ENCODE results near the gene ADI1.
"Not testable (repeated sequence)": the region's sequence is repeated elsewhere in the genome, so short reads cannot be mapped to it uniquely, and the experiment has no call there.

Gene ADI1

DNA sequence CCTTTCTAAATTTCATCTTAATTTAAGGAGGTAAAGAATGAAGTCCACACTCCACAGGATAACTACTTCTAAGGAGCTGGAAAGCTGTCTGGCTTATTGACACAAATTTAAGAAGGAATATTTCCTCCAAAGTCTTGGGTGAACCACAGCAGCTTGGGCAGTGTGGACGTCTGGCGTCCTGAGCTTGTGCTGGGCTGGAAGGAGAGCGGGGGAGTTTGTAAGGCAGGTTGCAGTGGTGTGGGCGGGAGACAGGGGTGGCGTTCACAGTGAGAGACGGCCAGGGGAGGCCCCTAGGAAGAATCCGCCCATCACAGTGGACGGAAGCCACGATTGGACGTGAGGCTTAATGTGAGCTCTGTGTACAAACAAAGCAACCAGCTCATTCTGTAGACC is 25.7 kb downstream of the ADI1 start:
- DNase-seq (ENCODE audit: low read depth in 2 of 2) = no peak

DNA sequence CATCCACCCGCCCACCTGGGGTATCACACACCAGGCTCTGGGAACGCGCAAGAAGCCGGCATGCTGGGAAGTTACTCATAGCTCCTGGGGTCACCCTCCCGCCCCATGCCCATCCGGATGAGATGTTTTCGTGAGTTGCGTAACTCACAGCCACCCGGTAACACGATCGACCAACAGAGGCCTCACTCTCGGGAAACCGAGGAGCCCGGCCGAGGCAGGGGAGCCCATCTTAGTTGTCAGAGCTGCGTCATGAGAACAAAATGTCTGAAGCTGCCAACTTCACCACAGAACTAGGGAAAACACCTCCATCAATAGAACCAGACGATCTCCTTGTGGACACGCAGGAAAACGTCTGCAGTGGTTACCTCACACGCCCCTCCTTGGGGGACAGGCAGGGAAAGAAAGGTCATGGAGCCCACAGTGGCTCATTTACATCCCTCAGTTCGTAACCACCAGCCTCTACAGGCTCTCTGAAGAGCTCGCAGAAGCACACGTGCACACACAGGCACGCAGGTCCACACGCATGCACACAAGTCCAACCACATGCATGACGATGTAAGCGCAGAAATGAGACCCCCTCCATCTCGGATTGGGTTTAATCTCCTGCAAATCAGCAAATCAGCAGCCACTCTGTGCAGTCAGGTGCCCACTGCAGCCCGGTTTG is 26.2 kb downstream of the ADI1 start:
- DNase-seq (ENCODE audit: low read depth in 2 of 2) = no peak

DNA sequence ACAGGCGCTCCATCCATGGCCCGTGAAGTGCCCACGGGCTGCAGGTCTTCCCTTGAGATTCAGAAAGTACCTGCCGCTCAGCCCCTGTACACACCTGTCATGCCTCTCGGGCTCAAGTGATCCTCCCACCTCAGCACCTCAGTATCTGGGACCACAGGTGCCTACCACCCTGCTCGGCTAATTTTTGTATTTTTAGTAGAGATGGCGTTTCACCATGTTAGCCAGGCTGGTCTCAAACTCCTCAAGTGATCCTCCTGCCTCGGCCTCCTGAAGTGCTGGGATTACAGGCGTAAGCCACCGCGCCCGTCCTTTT is 26.9 kb downstream of the ADI1 start:
- DNase-seq (ENCODE audit: low read depth in 2 of 2) = not testable (repeated sequence)

DNA sequence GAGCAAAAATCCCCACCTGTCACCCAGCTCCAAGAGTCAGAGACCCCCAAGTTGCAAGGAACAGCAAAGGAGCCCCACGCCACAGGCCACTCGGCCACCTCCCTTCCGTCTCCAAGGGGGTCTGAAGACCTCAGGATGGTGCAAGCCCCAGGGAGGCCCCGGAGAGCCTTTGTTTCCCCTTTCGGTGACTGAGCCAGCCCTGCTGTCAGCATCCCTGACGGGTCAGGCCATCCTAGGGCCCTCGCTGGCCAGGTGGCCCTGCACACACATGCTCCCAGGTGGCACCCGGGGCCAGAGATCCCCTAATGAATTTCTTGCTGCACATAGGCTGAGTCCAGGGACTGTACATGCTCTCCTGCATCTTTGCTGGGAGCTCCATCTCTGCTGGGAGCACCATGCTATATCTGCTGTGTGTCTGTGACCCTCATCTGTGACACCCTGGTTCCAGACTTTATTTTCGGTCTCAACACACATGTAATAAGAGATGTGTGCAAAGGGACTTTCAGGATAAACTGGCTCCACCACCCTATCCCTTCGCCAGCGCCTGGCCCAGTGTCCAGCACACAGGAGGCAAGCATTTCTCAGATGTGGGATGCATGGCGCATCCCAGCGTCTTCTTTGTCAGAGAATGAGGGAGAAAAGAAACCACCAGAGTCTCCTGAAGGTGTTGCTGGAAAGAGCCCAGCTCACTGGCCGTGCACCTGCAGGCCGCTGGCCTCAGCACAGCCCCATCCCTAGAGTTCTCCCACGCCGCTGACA is 27.4 kb downstream of the ADI1 start:
- no peak for DNase-seq (ENCODE audit: low read depth in 2 of 2)

DNA sequence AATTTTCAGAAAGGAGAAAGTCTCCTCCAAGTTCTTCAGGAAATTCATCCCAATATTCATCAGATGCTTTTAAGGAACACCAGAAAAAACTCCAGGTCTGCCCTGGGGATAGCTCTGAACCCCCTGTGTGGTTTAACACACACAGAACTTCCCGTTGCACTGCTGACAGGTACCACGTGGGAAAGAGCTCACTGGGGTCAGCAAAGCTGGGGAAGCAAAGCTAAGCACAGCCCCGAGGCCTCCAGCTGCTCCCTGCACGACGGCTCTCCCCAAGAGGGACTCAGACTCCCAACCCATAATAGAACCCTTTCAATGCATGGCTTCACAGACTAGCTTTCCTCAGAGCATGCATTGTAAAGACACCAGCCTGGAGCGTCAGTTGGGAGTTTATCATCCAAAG is 28.0 kb downstream of the ADI1 start:
- DNase-seq (ENCODE audit: low read depth in 2 of 2) = no peak

DNA sequence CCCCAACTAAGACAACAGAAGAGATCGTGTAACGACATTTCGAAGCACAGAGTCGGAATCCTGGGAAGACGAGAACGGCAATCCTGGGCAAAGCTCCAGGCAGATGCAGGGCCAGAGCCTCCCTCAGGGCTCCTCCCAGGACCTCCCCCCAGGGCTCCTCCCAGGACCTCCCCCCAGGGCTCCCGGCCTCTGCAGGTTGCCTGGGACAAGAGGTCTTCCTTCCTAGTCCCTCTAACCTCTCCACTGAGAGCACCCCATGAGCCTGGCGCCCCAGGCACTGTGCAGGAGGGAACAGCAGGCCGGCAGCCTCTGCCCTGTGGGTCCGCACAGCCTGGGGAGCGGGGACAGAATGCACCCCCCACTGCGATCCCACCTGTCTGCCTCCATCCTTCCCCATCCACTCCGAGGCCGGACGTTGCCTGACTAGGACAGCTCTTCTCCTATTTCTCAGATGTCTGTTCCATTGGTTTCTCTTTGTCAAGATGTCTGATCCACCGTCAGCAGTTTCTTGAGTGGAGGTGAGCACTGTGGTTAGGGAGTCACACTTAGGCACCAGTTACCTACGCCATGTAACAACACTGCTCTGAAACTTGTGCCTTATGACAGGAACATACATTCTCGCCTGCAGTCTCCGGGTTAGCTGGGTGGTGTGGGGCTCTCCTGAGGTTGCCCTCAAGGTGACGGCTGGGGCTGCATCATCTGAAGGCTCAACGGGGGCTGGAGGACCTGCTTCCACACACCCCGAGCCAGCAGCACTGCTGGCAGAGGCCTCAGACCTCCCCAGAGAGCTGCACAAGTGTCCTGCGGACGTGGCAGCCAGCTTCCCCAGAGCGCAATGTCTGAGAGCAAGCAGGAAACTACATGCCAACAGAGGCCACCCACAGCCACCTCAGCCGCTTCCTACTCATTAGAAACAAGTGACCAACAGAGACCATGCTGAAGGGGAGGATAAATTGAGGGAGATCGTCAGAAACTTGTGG is 28.9 kb downstream of the ADI1 start:
- DNase-seq (ENCODE audit: low read depth in 2 of 2) = no peak

DNA sequence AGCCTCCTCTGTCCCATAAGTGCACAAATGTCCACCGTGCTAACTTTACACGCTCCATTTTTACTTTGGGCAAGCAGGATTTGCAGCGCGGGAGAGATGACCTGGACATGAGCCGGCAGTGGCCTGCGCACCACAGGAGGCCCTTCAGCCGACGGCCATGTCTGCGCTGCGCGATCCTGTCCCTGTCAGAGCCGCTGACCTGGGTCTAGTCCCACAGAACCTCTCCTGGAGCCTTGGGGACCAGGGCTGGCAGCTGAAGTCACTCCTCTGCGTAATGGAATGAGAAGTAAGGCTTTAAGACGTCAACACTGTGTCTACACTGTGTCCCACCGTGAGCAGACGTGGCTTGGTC is 29.6 kb downstream of the ADI1 start:
- no peak for DNase-seq (ENCODE audit: low read depth in 2 of 2)

DNA sequence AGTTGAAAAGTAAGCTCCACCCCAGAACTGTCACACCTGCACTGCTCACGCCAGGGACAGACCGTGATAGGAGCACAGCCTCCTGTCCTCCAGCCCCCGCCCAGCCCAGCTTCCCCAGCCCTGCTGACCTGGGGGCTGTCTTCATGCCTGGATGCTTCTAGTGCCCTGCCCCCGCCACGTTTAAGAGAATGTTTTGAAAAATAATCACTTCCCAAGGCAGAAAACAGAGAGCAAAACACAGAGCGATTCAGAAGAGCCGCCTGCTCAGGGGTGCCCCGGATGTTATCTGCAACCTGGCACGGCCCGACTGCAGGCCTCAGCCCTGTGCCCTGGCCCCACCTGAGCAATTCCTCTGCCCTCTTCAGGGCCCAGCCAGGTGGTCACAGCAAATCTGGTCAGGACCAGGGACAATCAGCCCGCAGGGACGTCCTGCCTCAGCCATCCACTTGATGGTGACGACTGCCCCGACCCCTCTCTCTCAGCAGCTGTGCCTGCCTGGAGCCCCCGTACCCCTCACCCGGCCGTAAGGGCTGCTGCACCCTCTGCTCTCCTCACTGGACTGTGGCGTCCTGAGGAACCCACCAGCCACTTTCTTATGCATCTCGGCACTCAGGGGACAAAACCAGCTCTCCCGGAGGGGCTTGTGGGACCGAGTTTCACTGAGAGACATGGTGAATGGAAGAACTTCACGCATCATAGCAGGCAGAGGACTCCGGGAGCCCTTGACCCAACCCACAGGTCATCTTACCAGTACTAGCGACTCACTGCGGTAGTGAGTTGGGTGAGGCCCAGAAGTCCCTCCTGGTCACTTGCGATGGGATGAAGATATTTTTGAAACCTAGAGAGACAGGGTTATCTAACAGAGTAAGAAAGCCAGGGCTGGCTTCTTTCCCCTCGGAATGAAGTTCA is 30.2 kb downstream of the ADI1 start:
- DNase-seq (ENCODE audit: low read depth in 2 of 2) = no peak

DNA sequence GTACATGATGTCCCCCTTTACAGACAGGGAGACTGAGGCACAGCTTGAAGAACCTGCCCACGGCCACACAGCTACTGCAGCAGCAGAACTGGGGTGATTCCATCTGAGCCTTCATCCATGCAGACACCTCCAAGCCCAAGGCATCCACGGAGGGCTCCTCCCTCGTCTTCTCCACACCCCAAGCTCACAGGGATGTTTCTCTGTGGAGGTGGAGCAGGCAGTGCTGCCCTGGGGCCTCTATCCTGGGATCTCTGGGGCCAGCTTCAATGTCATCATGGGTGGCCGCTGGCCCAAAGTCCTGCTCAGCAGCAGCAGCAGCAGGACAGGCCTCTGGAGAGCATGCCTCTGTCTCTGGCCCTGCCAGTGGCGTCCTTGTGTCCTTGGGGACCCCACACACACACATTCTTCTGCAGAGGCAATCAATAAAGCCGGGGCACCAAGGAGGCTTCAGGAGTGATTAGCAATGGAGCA is 31.2 kb downstream of the ADI1 start:
- no peak for DNase-seq (ENCODE audit: low read depth in 2 of 2)

DNA sequence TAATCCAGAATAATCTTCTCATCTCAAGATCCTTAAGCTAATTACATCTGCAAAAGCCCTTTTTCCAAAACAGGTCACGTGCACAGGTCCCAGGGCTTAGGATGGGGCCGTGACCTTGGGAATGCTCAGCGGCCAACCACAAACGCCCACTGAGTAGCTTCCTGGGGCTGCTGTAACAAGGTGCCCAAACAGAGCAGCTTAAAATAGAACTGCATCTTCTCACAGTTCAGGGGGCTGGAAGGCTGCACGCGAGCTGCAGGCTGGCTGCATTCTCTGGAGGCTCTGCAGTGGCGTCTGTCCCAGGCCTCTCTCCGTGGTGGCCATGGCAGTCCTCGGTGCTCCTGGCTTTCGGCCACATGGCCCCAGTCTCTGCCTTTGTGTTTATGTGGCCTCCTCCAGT is 31.9 kb downstream of the ADI1 start:
- DNase-seq (ENCODE audit: low read depth in 2 of 2) = no peak

DNA sequence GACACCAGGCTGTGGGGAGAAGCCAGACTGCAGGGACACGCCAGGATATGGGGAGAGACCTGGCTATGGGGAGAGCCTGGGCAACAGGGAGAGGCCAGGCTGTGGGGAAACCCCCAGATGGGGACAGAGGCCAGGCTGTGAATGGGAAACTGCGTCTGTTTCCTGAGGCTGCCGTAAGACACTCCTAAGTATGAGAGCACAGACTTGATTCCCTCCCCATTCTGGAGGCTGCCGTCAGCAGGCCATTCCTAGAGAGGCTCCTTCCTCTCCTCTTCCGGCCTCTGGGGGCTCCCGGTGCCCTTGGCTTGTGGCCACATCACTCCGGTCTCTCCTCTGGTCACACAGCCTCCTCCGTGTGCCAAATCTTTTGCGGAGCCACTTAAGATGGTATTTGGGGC is 32.3 kb downstream of the ADI1 start:
- no peak for DNase-seq (ENCODE audit: low read depth in 2 of 2)

DNA sequence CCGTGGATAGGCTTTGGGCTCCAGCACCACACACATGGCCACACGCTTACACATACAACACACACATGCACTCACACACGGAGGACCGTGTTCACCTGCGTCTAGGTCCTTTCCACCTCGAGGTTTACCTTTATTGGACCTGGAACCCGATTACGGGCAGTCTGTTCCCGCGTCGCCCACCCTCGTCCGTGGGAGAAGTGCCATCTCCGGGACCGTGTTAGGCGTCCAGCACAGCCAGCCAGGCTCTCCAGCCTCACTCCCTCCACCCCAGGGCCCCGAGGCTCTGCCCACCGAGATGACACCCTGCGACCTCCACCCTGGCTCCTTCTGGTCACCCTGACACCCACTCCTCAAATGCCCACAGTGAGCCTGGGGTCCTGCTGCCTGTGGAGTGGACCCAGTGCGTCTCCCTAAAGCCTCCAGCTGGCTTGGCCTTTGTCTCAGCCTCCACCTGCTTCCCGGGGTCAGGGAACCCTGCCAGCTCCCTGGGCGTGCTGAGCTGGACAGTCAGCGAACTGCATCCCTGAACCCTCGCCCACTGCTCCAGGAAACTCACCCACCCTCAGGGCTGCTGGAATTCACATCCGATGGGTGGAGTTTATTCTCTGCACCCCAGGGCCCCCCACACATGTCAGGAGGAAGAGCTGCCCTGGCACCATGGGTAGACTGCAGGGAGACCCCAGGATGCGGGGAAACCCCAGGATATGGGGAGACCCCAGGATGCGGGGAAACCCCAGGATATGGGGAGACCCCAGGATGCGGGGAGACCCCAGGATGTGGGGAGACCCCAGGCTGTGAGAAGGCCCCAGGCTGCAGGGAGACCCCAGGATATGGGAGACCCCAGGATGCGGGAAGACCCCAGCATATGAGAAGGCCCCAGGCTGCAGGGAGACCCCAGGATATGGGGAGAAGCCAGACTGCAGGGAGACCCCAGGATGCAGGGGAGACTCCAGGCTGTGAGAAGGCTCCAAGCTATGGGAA is 33.0 kb downstream of the ADI1 start:
- no peak for DNase-seq (ENCODE audit: low read depth in 2 of 2)

DNA sequence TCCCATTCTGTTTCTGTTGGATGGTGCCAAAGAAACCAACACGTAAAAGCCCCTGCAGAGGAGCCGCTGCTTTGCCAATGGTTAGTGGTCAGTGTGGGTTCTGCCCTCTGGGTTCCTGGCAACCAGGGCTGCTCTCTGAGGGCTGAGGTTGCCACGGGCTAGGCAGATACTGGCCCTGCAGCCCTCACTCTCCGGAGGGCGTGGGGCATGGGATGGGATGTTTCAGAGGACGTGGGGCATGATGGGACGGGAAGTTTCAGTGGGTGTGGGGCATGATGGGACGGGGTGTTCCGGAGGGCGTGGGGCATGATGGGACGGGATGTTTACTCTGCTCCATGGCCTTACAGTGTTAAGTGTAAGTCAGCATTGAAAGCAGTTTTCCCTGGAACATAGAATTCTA is 34.2 kb downstream of the ADI1 start:
- DNase-seq (ENCODE audit: low read depth in 2 of 2) = no peak

DNA sequence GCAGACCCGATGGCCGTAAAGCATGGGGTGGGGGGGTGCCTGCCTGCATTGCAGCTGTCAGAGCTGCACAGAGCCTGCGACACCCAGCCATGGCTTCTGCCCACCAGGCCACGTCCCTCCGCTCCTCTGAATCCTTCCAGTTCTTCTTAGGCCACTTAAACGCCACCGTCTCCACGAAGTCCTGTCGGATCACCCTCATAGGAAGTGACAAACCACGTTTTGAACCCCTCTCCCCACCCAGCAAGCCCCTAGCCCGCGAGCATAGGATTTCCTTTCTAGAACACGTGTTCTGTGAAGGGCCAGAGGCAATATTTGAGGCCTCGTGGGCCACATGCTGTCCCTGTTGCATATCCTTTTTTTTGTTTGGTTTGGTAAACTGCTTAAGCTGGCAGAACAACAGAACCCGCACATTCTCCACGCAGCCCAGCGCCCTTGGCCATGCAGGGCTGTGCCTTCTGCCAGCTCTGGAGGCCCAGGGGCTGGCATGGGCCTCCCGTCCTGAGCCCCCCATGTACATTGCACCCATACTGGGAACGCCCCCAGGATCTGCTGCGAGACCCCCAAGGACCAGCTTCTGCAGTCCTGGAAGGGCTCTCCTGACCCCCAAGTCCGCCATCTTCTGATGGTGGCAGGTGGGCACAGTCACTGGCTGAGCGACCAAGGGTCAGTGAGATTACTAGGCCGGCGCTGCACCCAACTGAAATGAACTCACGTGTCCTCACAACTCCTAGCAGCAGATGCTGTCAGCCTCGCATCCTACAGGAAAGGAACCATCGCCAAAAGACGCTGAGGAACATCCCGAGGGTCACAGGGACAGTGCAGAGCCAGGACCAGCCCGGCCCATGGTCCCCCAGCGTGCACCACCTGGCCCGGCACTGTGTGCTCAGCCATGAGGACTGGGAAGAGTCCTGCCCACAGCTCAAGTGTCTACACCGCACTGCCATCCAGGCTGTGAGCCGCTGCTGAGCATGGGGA is 35.1 kb downstream of the ADI1 start:
- no peak for DNase-seq (ENCODE audit: low read depth in 2 of 2)

DNA sequence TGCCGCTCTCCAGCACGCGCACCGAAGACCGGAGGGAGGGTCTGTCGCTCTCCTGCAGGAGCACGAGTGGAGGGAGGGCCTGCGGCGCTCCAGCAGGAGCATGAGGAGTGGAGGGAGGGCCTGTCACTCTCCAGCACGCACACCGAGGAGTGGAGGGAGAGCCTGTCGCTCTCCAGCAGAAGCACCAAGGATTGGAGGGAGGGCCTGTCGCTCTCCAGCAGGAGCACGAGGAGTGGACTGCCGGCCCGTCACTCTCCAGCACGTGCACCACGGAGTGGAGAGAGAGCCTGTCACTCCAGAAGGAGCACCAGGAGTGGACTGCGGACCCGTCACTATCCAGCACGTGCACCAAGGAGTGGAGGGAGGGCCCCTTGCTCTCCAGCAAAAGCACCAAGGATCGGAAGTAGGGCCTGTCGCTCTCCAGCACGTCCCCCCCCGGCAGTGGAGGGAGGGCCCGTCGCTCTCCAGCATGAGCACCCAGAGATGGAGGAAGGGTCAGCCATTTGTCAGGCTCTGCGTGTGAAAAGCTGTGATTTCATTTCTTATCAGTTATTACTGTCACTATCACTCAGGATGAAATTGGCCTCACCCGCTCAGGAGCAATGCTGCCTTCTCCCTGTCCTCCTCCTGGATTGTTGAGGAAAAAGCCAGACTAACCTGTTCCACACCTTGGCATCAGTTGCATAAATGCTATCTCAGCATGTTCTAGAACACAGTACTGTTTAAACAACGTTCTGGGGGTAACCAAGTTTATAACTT is 35.9 kb downstream of the ADI1 start:
- no peak for DNase-seq (ENCODE audit: low read depth in 2 of 2)

DNA sequence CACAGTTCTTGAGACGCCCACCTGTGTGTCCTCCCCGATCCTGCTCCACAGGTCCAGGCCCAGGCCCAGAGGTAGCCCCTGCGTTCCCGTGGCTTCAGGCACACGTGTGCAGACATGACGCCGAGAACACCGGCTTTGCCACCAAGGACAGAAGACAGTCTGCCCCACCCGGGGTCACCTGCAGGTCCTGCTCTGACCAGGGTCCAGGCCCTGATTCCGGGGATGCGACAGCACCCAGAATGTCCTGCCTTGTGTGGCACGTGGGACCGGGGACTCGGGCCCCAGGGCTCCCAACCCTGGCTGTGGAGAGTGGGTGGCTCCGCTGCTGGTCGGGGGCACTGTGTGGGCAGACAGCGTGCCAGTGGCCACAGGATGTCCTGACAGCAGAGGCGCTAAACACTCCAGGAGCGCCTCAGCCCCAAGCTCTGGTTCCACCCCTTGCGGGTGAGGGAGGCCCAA is 36.9 kb downstream of the ADI1 start:
- DNase-seq (ENCODE audit: low read depth in 2 of 2) = no peak

DNA sequence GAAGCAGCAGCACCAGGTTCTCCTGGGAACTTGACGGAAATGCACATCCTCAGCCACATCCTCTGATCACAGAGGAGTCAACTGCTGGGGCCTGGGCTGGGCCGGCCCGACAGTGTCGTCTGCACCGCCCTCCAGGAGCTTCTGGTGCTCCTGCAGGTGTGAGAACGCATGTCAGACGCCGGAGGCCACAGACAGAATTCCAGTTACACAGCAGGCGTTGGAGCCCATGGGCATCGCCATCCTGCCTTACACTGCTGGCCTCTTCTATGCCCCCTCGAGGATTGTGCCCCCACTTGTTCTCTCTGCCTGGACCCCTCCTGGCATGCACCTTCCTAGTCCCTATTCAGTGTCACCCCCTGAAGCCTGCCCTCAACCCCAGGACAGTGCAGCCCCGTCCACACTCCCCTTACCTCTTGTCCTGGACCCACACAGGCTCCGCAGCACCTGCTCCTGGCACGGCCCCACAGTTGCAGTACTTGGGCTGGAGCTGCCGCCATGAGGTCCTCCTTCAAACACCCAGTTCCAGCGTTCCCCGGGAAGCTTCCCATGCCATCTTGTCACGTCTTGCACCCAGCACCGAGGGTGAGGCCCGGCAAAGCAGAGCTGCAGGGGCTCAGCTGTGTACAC is 37.5 kb downstream of the ADI1 start:
- no peak for DNase-seq (ENCODE audit: low read depth in 2 of 2)

DNA sequence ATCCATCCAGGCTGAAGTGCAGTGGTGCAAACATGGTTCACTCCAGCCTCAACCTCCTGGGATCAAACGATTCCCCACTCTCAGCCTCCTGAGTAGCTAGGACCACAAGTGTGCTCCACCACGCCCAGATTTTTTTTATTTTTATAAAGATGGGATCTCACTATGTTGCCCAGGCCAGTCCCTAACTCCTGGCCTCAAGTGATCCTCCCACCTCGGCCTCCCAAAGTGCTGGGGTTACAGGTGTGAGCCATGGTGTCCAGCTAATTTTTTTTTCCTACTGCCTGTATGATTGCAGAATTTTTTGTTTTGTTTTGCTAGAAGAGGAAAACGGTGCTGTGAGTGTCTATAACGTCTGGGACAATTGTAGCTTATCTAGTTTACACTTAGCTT is 38.3 kb downstream of the ADI1 start:
- DNase-seq (ENCODE audit: low read depth in 2 of 2) = no peak

Data from stimulated activated CD4-positive, alpha-beta T cell treated with anti-CD3 and anti-CD28 coated beads, Interleukin-1b, Interleukin-23, amount 100 ng/mL, for 1 hour (primary cell).